RPMI7951 (cell line): ENCODE data around the gene OR4Q2. TPM values are rescaled to one million over a fixed set of nuclear protein-coding genes. Genes with fewer than 3 reads are reported as not detected.
"Not testable (repeated sequence)": the region's sequence is repeated elsewhere in the genome, so short reads cannot be mapped to it uniquely, and the experiment has no call there.

Source experiments
- DNase-seq: peaks from one replicate; pipeline ENCODE4 v3.0.0-alpha.2; 2012; ENCODE audit warnings: low read depth
- total RNA-seq: library from RNA; depleted of rRNA; stranded (reverse); fragments of >200 nt; shearing (Covaris generic); gene quantifications from 2 replicates; pipeline ENCODE4 v1.2.3, GENCODE V29; 2014; rRNA removed

Gene OR4Q2
- total RNA-seq = not detected in 2 replicates

DNA sequence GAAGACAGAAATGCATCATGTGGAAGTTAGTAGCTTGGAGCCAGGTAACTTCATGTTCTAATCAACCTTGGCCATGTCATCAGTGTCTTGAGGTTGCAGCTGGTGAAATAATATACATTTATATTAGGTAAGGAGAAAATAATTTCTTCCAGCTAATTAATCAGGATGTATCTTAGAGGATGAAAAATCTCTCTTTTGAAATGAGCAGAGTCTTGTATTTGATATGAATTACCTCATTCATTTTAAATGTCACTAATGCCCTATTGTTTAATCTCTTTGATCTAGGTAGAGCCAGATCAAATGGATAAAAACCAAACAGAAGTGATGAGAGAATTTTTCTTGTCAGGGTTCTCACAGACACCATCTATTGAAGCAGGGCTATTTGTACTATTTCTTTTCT lies at the start of gene OR4Q2:
TSS of gene OR4Q2 (plus strand) at position 301 of the 400 bp plus-strand sequence.
- no peak for DNase-seq

DNA sequence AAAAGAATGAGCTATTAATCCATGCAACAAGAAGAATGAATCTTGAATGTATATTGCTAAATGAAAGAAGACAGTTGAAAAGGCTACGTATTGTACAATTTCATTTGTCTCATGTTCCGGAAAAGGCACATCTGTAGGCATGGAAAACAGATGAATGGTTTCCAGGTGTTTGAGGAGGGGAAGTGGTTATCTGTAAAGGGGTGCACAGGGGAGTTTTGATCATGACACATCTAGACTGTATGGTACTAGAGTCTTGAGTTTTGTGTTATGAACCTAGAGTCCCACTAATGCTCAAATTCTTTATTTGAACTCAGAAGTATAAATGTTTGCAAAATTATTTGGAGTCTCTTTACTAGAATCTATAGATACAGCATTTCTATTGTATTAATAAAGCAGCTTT lies 32.2 kb upstream of the OR4Q2 start:
- not testable (repeated sequence) for DNase-seq

DNA sequence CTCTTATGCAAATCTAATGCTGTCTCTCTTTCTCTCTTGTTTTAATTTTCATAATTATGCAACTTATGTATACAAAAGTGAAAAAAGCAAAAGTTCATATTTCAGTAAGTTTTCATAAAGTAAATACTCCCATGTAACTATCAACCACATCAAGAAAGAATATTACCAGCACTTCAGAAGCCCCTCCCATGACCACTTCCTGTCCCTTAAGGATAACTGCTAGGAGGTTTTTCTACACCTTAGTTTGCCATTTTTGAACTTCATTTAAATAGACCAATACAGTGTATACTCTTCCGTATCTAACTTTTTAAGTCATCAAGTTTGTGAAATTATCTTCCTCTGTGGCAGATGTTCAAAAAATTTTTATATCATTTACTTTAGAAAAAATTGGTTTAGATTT lies 27.1 kb upstream of the OR4Q2 start:
- no peak for DNase-seq

DNA sequence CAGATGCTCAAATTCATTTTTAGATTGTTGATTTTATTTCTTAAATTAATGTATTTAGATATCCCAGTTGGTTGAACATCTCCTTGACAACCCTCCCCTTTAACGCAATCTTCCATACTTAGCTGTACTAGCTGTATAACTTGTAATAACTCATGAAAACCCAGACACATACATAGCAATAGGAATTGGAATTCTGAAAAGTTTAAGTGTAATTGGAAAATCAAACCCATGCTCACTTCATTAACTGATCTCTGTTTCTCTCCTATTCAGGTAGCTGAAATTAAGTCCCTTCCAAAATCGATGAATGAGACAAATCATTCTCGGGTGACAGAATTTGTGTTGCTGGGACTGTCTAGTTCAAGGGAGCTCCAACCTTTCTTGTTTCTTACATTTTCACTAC lies 26.7 kb upstream of the OR4Q2 start, which contains the start of gene OR4K15:
TSS of gene OR4K15 (plus strand) at position 301 of the 400 bp plus-strand sequence. CDS start at position 301, 0 bp downstream.
- no peak for DNase-seq

DNA sequence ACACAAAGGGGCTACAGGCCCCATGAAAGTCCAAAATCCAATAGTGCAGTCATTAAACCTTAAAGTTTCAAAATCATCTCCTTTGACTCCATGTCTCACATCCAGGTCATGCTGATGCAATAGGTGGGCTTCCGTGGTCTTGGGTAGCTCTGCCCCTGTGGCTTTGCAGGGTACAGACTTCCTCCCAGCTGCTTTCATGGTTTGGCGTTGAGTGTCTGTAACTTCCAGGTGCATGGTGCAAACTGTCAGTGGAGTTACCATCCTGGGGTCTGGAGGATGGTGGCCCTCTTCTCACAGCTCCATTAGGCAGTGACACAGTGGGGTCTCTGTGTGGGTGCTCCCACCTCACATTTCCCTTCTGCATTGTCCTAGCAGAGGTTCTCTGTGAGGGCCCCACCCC lies 8.5 kb upstream of the OR4Q2 start:
- DNase-seq = no peak

DNA sequence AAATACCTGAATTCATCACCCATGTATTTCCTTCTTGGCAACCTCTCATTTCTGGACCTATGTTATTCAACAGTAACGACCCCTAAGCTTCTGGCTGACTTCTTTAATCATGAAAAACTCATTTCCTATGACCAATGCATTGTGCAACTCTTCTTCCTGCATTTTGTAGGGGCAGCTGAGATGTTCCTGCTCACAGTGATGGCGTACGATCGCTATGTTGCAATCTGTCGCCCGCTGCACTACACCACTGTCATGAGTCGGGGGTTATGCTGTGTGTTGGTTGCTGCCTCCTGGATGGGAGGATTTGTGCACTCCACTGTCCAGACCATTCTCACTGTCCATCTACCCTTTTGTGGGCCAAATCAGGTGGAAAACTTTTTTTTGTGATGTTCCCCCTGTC lies 356 bp downstream of the OR4Q2 start:
- no peak for DNase-seq

DNA sequence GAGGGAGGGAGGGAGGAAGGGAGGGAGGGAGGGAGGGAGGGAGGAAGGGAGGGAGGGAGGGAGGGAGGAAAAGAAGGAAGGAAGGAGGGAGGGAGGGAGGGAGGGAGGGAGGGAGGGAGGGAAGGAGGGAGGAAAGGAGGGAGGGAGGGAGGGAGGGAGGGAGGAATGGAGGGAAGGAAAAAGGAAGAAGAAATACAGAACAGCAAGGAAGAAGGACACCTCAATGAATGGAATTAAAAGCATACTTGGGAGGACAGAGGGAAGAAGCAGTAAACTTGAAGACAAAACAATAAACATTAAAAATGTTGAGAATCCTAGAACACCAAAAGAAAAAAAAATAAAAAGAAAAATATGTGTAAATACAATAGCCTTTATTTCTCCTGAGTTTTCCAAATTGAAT lies 6.2 kb downstream of the OR4Q2 start:
- DNase-seq = no peak

DNA sequence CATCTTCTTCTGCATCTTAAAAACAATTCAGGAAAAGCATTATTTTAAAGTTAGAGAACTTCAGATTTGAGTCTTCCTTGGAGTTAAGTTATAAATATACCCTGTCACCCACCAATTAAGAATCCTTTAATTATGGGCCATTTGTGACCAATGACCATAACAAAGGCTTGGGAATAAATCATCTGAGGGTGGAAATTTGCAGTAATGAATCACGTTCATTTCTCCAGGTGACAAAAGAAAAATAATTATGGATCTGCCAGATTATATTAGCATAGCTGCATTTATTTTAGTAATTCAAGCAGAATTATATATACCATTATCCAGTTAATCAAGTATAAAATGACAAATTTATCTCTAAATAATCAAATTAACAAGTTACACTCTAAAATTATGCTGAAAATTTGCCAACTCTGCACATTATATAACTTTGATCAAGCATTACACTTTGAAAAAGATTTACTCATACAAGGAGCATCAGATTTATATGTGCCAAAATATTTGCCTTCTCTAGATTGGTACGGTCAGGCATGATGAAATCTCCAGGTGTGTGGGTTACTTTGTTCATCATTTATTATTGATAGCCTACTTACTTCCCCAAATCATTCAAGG lies 17.4 kb downstream of the OR4Q2 start, which contains the start of gene OR4K14:
TSS of gene OR4K14 (minus strand) at position 51 of the 609 bp plus-strand sequence. CDS start 4,114 bp downstream, outside the sequence.
- DNase-seq = no peak

DNA sequence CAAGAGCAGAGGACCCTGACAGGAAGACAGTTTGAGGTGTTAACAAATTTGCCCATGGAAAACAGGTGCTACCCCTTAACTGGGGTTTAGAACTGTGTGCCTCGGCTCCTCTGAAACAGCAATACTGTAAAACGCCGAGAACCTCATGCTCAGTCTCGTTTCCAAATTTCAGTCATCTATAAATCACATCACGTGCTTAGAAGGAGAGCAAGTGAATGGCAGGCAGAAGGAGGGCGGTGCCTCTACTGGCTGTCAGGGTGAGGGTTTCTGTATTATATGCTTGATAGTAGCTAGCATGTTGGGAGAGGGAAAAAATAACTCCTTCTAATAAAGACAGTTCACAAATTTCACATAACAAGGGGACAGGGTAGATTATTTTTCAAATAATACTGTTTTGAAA lies 29.1 kb downstream of the OR4Q2 start:
- no peak for DNase-seq

DNA sequence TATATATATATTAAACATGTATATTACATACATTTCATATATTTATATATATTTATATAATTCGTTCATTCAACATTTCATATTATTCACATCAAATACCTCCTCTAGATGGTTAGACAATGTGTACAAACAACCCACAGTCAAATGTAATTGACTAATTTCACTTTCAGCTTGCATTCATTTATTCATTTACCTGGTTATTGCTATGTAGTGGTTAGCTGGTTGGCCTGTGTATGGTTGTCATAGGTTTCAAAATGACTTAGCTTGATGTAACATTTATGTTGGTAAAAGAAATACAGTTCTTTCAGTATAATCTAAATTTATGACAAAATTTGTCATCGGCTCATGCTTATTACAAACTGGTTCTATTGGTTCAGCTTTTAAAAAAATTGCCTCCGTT lies 33.5 kb downstream of the OR4Q2 start:
- no peak for DNase-seq

DNA sequence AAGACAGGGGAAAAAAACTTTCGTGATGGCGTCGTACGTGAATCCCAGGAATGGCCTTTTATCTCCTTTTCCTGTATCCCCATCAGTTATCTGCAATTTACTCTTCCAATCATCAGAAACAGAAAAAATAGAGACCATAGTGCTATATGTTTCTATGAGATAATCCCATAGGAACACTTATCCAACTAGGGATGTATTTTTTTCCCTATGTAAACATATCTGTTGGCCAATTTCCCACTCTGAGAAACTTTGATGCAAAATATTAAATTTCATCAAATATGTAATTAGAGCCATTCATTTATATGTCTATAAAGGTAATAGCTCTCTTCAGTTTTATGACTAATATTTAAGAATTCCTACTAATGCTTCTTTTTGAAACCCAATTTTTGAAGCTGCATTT lies 34.0 kb downstream of the OR4Q2 start, which contains the start of gene OR4K13:
TSS of gene OR4K13 (minus strand) at position 101 of the 400 bp plus-strand sequence. CDS start 1,280 bp downstream, outside the sequence.
- DNase-seq = no peak

DNA sequence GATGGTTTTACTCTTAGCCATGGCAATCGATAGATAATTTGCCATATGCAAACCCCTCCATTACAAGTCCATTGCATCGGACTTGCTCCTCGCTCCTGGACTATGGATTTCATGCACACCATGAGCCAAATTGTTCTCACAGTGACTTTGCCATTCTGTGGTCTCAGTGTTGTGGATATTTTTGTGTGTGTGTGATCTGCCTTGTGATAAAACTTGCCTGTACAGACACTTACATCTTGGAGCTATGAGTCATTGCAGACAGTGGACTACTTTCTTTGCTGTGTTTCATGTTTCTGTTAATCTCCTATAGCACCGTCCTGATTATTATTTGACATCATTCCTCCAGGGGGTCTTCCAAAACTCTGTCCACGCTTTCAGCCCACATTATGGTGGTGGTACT lies 42.3 kb downstream of the OR4Q2 start:
- DNase-seq = no peak

DNA sequence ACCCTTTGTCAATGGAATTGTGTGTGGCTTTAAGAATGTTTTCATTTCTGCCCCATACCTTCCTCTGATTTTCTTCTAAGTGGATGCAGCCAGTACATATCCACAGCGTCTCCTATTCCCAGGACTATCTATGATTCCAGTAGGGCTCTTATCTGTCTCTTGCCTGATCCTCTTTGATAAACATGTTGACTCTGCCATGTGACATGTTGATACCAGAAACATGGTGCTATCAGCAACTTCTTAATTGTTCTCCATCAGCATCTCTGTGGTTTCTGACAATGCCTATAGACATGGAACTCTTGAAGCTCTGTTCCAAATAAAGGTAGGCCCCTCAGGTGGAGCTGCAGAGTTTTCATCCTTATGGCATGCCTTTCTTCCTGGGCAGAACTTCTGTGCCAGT lies 46.2 kb downstream of the OR4Q2 start:
- no peak for DNase-seq

Other genes with a start within 250 kb of the OR4Q2 start
- not detected in 2 replicates for gene OR4M1, start 228.7 kb upstream of the OR4Q2 start, total RNA-seq
- under 0.01 and 0.10 TPM in 2 replicates for gene OR4N2, start 198.4 kb upstream of the OR4Q2 start, total RNA-seq
- not detected in 2 replicates for gene OR4K2, start 127.0 kb upstream of the OR4Q2 start, total RNA-seq
- not detected in 2 replicates for gene OR4K5, start 81.6 kb upstream of the OR4Q2 start, total RNA-seq
- gene OR4K1, start 71.2 kb upstream of the OR4Q2 start, total RNA-seq = not detected in 2 replicates
- gene OR4K15, start 26.6 kb upstream of the OR4Q2 start, total RNA-seq = not detected in 2 replicates
- gene OR4K14, start 17.1 kb downstream of the OR4Q2 start, total RNA-seq = not detected in 2 replicates
- not detected in 2 replicates for gene OR4K13, start 33.9 kb downstream of the OR4Q2 start, total RNA-seq
- gene OR4L1, start 57.9 kb downstream of the OR4Q2 start, total RNA-seq = not detected in 2 replicates
- not detected in 2 replicates for gene OR4K17, start 108.6 kb downstream of the OR4Q2 start, total RNA-seq
- gene OR4N5, start 136.7 kb downstream of the OR4Q2 start, total RNA-seq = not detected in 2 replicates
- not detected in 2 replicates for gene OR11G2, start 188.7 kb downstream of the OR4Q2 start, total RNA-seq
- not detected in 2 replicates for gene OR11H6, start 221.5 kb downstream of the OR4Q2 start, total RNA-seq
- not detected in 2 replicates for gene OR11H7, start 226.8 kb downstream of the OR4Q2 start, total RNA-seq
- gene OR11H4, start 237.1 kb downstream of the OR4Q2 start, total RNA-seq = not detected in 2 replicates